Activated CD8-positive, alpha-beta memory T cell treated with anti-CD3 and anti-CD28 coated beads, Interleukin-2, amount 50 U/mL, for 24 hours (primary cell): ENCODE measurements around the gene APEH.
"Not testable (repeated sequence)": the region's sequence is repeated elsewhere in the genome, so short reads cannot be mapped to it uniquely, and the experiment has no call there.

ENCODE experiments used
- DNase-seq: peaks from one replicate; pipeline ENCODE4 v3.0.0-alpha.2; 2020; ENCODE audit errors: extremely low read depth

The APEH gene

GRCh38 chr3:49690856-49691255 is 16.7 kb downstream of the APEH start:
- DNase-seq, result not testable (repeated sequence)

- DNase-seq, result not testable (repeated sequence)
Observed at GRCh38 chr3:49691481-49691880, 17.3 kb downstream of the APEH start.

- DNase-seq, result not testable (repeated sequence)
Observed at GRCh38 chr3:49694409-49695070, 20.4 kb downstream of the APEH start.

GRCh38 chr3:49695350-49696015 is 21.3 kb downstream of the APEH start:
- DNase-seq, result not testable (repeated sequence)

GRCh38 chr3:49699281-49699979 is 25.3 kb downstream of the APEH start:
- no peak for DNase-seq

GRCh38 chr3:49700014-49700413 is 25.9 kb downstream of the APEH start:
- no peak for DNase-seq

GRCh38 chr3:49700453-49701128 is 26.4 kb downstream of the APEH start:
- no peak for DNase-seq

- no peak for DNase-seq
Observed at GRCh38 chr3:49701388-49702077, 27.4 kb downstream of the APEH start.

- DNase-seq, result no peak
Observed at GRCh38 chr3:49702672-49703071, 28.5 kb downstream of the APEH start.

- DNase-seq, result no peak
Observed at GRCh38 chr3:49703443-49703927, 29.3 kb downstream of the APEH start.

GRCh38 chr3:49703956-49704355 is 29.8 kb downstream of the APEH start:
- DNase-seq, result no peak

GRCh38 chr3:49704629-49705028 is 30.5 kb downstream of the APEH start:
- DNase-seq, result no peak

GRCh38 chr3:49705390-49705960 is 31.3 kb downstream of the APEH start:
- DNase-seq, result no peak

- no peak for DNase-seq
Observed at GRCh38 chr3:49706456-49707112, 32.4 kb downstream of the APEH start.

- no peak for DNase-seq
Observed at GRCh38 chr3:49707113-49707480, 32.9 kb downstream of the APEH start.

GRCh38 chr3:49709852-49710251 is 35.7 kb downstream of the APEH start:
- no peak for DNase-seq

GRCh38 chr3:49711489-49711888 is 37.3 kb downstream of the APEH start:
- no peak for DNase-seq

- DNase-seq, result no peak
Observed at GRCh38 chr3:49712166-49712565, 38.0 kb downstream of the APEH start.

GRCh38 chr3:49712631-49713317 is 38.6 kb downstream of the APEH start:
- no peak for DNase-seq
